ENCODE data around the gene TNIP2. TPM values are rescaled to one million over a fixed set of nuclear protein-coding genes. Genes with fewer than 3 reads are reported as not detected.

TNIP2 gene
- total RNA-seq, 2 donors from 2014 or later = 33.1 to 36.5 TPM

GRCh38 chr4:2698504-2698903, 57.6 kb downstream of the TNIP2 start:
- 94% methylated on average over 1 of the region's 1 CpG; no CpG with 5 or more reads in 1 of the 2 experiments for WGBS, 2 experiments (ENCODE audit: insufficient coverage in 1 of 2, insufficient read length in 1 of 2)
- H3K36me3 ChIP-seq (ENCODE audit: control insufficient read depth, insufficient read depth, low read length) = peaks cover 94% of the 10 kb centered on the region
- TF ChIP-seq, protein P1, sequence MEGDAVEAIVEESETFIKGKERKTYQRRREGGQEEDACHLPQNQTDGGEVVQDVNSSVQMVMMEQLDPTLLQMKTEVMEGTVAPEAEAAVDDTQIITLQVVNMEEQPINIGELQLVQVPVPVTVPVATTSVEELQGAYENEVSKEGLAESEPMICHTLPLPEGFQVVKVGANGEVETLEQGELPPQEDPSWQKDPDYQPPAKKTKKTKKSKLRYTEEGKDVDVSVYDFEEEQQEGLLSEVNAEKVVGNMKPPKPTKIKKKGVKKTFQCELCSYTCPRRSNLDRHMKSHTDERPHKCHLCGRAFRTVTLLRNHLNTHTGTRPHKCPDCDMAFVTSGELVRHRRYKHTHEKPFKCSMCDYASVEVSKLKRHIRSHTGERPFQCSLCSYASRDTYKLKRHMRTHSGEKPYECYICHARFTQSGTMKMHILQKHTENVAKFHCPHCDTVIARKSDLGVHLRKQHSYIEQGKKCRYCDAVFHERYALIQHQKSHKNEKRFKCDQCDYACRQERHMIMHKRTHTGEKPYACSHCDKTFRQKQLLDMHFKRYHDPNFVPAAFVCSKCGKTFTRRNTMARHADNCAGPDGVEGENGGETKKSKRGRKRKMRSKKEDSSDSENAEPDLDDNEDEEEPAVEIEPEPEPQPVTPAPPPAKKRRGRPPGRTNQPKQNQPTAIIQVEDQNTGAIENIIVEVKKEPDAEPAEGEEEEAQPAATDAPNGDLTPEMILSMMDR (conservative IDR thresholded peaks at IDR 0.05) = no peak

DNA sequence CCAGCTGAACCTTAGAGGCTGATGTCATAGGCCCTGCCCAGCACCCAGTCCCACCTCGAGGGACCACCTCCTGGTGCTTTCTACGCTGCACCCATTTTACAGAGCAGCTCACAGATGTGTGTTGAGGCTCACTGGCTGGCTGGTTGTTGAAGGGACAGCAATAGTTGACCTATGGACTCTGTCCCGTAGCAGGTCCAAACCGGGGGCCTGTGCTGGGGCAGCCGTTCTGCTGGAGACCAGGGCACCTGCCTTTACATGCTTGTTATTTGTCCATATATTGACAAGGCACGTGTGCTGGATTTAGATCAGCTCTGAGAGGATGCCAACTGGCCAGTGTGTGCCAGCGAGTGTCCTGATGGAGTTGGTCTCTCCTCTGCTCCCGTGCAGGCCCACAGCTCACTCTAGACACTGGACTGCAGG, 58.1 kb downstream of the TNIP2 start:
- TF ChIP-seq, protein P1 (conservative IDR thresholded peaks at IDR 0.05) = no peak
- H3K4me3 Mint-ChIP-seq = no peak overlapping the region
- no peaks in the 10 kb centered on the region for H3K4me1 ChIP-seq (ENCODE audit: control insufficient read depth, insufficient read depth, low read length)
- H3K27ac ChIP-seq (ENCODE audit: low read depth, low read length) = no peak overlapping the region
- H3K36me3 ChIP-seq (ENCODE audit: control insufficient read depth, insufficient read depth, low read length) = peaks cover 92% of the 10 kb centered on the region
- DNase-seq = no peak
- no peak overlapping the region for H3K27ac Mint-ChIP-seq
- peaks cover 89% of the 10 kb centered on the region for H3K36me3 Mint-ChIP-seq (ENCODE audit: low read depth)
- no peaks in the 10 kb centered on the region for H3K27me3 Mint-ChIP-seq (ENCODE audit: insufficient read depth)
- H3K9ac ChIP-seq (ENCODE audit: extremely low read depth, low read length, poor library complexity, severe bottlenecking) = no peak overlapping the region
- H3K9me3 Mint-ChIP-seq = no peaks in the 10 kb centered on the region
- 90 to 92% methylated on average over 7 to 8 of the region's 8 CpGs for WGBS, 2 experiments (ENCODE audit: insufficient coverage in 1 of 2, insufficient read length in 1 of 2)
- H3K4me3 ChIP-seq (ENCODE audit: low read length) = no peak overlapping the region
- no peaks in the 10 kb centered on the region for H3K4me1 Mint-ChIP-seq
- no peaks in the 10 kb centered on the region for H3K27me3 ChIP-seq (ENCODE audit: control insufficient read depth, insufficient read depth, low read length, poor library complexity, severe bottlenecking)
- H3K9me3 ChIP-seq (ENCODE audit: control insufficient read depth, low read length) = no peaks in the 10 kb centered on the region

More at GRCh38 chr4:2698504-2698903, 57.6 kb downstream of the TNIP2 start:
- H3K4me3 ChIP-seq (ENCODE audit: low read length) = no peak overlapping the region
- DNase-seq = no peak
- Mint-ChIP-seq H3K27me3 (ENCODE audit: insufficient read depth) (no peaks in the 10 kb centered on the region), H3K4me3 (no peak overlapping the region), H3K9me3 (no peaks in the 10 kb centered on the region), H3K4me1 (no peaks in the 10 kb centered on the region), H3K27ac (no peak overlapping the region), H3K36me3 (ENCODE audit: low read depth) (peaks cover 89% of the 10 kb centered on the region)
- H3K27ac ChIP-seq (ENCODE audit: low read depth, low read length) = no peak overlapping the region
- H3K9me3 ChIP-seq (ENCODE audit: control insufficient read depth, low read length) = no peaks in the 10 kb centered on the region
- H3K9ac ChIP-seq (ENCODE audit: extremely low read depth, low read length, poor library complexity, severe bottlenecking) = no peak overlapping the region
- H3K4me1 ChIP-seq (ENCODE audit: control insufficient read depth, insufficient read depth, low read length) = no peaks in the 10 kb centered on the region
- H3K27me3 ChIP-seq (ENCODE audit: control insufficient read depth, insufficient read depth, low read length, poor library complexity, severe bottlenecking) = no peaks in the 10 kb centered on the region

GRCh38 chr4:2696423-2696822, 59.7 kb downstream of the TNIP2 start:
- Mint-ChIP-seq H3K27me3 (ENCODE audit: insufficient read depth) (no peaks in the 10 kb centered on the region), H3K9me3 (no peaks in the 10 kb centered on the region), H3K27ac (no peak overlapping the region), H3K4me1 (no peaks in the 10 kb centered on the region), H3K4me3 (no peak overlapping the region), H3K36me3 (ENCODE audit: low read depth) (peaks cover 88% of the 10 kb centered on the region)
- H3K9me3 ChIP-seq (ENCODE audit: control insufficient read depth, low read length) = no peaks in the 10 kb centered on the region
- TF ChIP-seq, protein P1 (conservative IDR thresholded peaks at IDR 0.05) = no peak
- H3K4me1 ChIP-seq (ENCODE audit: control insufficient read depth, insufficient read depth, low read length) = no peaks in the 10 kb centered on the region
- no peak overlapping the region for H3K27ac ChIP-seq (ENCODE audit: low read depth, low read length)
- 92 to 93% methylated on average over 14 of the region's 14 CpGs for WGBS, 2 experiments (ENCODE audit: insufficient coverage in 1 of 2, insufficient read length in 1 of 2)
- no peak overlapping the region for H3K9ac ChIP-seq (ENCODE audit: extremely low read depth, low read length, poor library complexity, severe bottlenecking)
- no peaks in the 10 kb centered on the region for H3K27me3 ChIP-seq (ENCODE audit: control insufficient read depth, insufficient read depth, low read length, poor library complexity, severe bottlenecking)
- DNase-seq = no peak
- peaks cover 94% of the 10 kb centered on the region for H3K36me3 ChIP-seq (ENCODE audit: control insufficient read depth, insufficient read depth, low read length)
- no peak overlapping the region for H3K4me3 ChIP-seq (ENCODE audit: low read length)
